Iris pigment epithelial cell (primary cell): ENCODE measurements around the gene NUP85.
"Not testable (repeated sequence)": the region's sequence is repeated elsewhere in the genome, so short reads cannot be mapped to it uniquely, and the experiment has no call there.

Experiments
- DNase-seq: peaks from one replicate; pipeline ENCODE4 v3.0.0-alpha.2; 2011; ENCODE audit warnings: low read depth

NUP85 gene

GRCh38 chr17:75241502-75241901 lies 36.0 kb downstream of the NUP85 start:
- DNase-seq: no peak

- DNase-seq: peak; percentile 42
Observed at GRCh38 chr17:75241996-75242460, 36.5 kb downstream of the NUP85 start.

DNA sequence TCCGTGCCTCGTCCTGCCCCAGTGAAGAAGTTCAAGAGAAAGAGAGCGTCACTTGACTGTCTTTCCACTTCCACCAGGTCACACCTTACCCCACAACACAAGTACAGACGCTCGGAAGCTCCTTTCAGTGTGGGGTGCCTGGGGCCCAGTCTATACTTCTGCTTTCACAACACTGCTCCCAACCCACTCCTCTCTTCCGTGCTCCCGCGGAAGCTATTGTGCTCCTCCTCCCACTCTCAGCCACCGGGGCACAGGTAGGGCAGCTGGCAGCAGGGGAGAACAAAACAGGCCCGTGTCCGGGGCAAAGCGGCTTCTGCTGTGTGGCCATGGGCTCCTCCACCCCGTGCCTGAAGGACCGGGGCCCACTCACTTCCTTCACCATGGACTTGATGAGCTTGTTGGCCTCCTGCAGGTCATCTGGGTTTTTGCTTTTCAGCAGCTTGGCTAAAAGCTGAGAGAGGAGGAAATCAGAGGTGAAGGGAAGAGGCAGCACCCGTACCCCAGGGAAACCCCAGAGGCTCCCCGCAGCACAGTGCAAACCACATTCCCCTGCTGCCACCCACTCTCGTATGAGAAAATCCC lies 37.1 kb downstream of the NUP85 start:
- DNase-seq: no peak

GRCh38 chr17:75244133-75244866 lies 38.8 kb downstream of the NUP85 start:
- no peak for DNase-seq

- no peak for DNase-seq
Observed at GRCh38 chr17:75245011-75245410, 39.5 kb downstream of the NUP85 start.

- DNase-seq: no peak
Observed at GRCh38 chr17:75246404-75246803, 40.9 kb downstream of the NUP85 start.

DNA sequence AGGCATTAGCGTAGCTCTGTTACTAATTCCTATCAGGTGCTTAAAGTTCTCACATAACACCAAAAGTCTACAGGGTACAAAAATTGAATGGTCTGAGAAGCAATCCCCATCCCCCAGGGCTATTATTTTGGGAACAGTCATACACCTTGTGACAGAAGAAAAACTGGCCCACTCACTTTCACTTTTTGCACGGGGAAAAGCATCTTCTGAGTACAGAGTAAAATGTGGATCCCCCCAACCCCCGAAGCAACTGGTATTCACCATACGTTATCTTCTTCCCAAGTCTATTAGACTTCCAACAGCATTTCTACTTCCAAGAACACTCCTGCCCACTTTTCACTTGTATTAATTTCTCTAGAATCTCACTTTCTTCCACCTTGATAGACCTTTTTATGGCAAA lies 44.1 kb downstream of the NUP85 start:
- DNase-seq: no peak

- DNase-seq: peak; percentile 67
Observed at GRCh38 chr17:75250009-75250471, 44.6 kb downstream of the NUP85 start.

DNA sequence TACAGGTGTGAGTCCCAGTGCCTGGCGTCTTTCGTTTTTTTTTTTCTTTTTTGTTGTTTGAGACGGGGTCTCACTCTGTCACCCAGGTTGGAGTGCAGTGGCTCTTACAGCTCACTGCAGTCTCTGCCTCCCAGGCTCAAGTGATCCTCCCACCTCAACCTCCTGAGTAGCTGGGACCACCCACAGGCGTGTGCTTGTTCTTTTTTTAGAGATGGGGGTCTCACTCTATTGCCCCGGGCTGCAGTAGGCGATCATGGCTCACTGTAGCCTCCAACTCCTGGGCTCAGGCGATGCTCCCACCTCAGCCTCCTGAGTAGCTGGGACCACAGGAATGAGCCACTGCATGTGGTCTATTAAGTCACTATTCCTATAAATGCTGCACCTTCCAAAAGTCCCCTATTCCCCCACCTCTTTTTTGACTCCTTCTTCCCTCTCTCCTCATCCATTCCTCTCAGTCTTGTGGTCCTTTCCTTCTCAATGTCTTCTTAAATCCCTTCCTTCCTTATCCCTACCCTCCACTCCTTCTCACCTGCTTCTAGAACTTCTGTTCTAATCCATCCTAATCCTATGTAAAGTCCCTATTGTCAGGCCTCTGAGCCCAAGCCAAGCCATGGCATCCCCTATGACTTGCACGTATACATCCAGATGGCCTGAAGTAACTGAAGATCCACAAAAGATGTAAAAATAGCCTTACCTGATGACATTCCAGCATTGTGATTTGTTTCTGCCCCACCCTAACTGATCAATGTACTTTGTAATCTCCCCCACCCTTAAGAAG lies 46.7 kb downstream of the NUP85 start:
- no peak for DNase-seq

DNA sequence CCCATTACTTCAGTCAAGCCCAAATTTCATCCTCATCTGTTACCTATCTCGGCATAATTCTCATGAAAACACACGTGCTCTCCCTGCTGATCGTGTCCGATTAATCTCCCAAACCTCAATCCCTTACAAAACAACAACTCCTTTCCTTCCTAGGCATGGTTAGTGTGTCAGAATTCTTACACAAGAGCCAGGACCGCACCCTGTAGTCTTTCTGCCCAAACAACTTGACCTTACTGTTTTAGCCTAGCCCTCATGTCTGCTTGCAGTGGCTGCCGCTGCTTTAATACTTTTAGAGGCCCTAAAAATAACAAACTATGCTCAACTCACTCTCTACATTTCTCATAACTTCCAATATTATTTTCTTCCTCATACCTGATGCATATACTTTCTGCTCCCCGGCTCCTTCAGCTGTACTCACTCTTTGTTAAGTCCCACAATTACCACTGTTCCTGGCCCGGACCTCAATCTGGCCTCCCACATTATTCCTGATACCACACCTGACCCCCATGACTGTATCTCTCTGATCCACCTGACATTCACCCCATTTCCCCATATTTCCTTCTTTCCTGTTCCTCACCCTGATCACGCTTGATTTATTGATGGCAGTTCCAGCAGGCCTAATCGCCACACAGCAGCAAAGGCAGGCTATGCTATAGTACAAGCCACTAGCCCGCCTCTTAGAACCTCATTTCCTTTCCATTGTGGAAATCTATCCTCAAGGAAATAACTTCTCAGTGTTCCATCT lies 50.6 kb downstream of the NUP85 start:
- not testable (repeated sequence) for DNase-seq

DNA sequence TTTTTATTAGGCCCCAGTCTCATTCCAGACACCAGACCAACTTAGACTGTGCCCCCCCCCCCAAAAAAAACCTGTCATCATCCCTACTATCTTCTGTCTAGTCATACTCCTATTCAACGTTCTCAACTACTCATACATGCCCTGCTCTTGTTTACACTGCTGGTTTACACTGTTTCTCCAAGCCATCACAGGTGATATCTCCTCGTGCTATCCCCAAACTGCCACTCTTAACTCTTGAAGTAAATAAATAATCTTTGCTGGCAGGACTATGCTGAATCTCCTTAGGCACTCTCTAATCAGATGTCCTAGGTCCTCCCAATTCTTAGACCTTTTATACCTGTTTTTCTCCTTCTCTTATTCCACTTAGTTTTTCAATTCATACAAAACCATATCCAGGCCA lies 51.7 kb downstream of the NUP85 start:
- not testable (repeated sequence) for DNase-seq

GRCh38 chr17:75260641-75261335 lies 55.3 kb downstream of the NUP85 start:
- peak; percentile 56 for DNase-seq

- DNase-seq: peak; percentile 91
Observed at GRCh38 chr17:75261336-75262111, 56.0 kb downstream of the NUP85 start, which contains the start of the genes GGA3 and MRPS7. Gene GGA3 (minus strand): TSS chr17:75261606. CDS start chr17:75261587, 19 bp downstream. Gene MRPS7 (plus strand): TSS chr17:75261879. CDS start chr17:75261901, 22 bp downstream.

DNA sequence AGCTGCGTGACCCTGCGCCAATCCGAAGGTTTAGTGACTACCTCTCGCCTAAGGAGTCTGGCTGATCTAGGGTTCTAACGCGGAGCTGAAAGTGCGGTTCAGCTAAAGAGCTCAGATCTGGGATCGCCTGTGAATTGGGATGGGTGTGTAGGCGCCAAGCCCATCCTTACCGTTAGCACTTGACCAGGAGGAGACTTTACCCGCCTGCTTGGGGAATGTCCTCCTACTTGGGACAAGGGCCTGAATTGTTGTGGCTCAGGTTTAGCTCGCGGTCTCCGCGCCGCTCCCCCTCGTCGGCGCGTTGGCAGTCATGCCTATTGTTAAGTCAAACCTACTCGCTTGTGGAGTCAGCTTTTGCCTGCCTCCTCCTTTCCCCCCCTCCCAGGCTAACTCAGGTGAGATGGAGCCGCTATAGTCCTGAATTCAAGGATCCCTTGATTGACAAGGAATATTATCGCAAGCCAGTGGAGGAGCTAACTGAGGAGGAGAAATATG lies 56.7 kb downstream of the NUP85 start:
- peak; percentile 50 for DNase-seq

DNA sequence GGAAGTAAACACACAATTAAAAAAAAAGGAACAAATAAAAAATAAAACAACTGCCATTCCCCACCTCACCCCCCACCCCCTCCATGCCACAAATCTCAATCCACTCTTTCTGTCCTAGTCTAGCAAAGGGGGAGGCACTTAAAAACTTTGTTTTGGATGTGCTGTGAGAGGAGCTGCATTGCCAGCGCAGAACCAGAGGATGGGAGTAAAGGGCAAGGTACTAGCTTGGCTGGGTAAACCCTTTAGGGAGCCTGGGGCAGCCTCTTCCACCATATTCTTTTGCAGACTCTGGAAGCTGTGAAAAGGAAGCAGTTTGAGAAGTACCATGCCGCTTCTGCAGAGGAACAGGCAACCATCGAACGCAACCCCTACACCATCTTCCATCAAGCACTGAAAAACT lies 57.6 kb downstream of the NUP85 start:
- no peak for DNase-seq

DNA sequence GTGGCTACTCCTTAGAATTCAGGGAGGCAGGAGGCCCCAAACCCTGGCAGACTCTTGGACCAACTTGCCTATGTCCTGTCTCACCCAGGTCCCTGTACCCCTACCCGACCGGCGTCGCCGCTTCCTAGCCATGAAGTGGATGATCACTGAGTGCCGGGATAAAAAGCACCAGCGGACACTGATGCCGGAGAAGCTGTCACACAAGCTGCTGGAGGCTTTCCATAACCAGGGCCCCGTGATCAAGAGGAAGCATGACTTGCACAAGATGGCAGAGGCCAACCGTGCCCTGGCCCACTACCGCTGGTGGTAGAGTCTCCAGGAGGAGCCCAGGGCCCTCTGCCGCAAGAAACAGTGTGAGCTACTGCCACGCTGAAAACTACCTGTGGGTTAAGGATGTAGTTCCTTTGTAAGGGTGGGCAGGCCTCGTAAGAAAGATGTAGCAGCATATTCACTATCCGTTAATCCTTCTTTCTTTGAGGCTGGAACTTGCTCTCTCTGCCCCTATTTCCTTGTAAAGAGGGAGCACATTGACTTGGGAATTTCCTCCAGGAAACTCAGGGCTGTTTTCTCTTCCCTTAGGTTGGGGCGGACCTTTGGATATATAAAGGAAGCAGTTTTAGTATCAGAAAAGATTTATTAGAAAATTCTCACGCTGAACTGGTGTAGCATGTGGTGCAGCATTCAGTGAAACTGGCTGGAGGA lies 60.3 kb downstream of the NUP85 start:
- no peak for DNase-seq

GRCh38 chr17:75266316-75267152 lies 61.1 kb downstream of the NUP85 start:
- DNase-seq: no peak

DNA sequence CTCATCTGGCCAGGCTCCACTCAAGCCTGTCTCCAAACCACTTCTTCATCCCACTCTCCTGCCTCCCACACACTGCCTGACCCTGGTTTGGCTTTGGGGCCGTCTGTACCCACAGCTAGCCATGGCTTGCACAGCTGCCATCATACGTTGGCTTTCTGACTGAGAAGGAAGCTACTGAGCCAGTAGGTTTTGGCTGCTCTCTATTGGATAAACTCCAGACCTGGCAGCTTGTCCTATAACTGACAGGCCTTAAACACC lies 61.6 kb downstream of the NUP85 start:
- DNase-seq: no peak
